Small intestine (tissue), 7 donors: Measurements from ENCODE around the gene NKD2. TPM values are rescaled to one million over a fixed set of nuclear protein-coding genes. Genes with fewer than 3 reads are reported as not detected.
"Not testable (repeated sequence)": the region's sequence is repeated elsewhere in the genome, so short reads cannot be mapped to it uniquely, and the experiment has no call there.

Experiments used
- DNase-seq, 2 donors: peaks; one replicate each; pipeline versions ENCODE4 v3.0.0 to v3.0.0-alpha.2; 2013
- FAIRE-seq: peaks from 2 replicates; lab custom pipeline; 2012; peaks lifted over from hg19 to GRCh38; lab: Jason Lieb, UNC
- H3K27ac ChIP-seq, 3 donors: one replicate each; pipeline ENCODE4 v1.5.1; 2013; ENCODE audit warnings: low read length in 2 of 3, mild to moderate bottlenecking in 2 of 3, control low read depth in 1 of 3, inconsistent platforms in 1 of 3, low read depth in 1 of 3, moderate library complexity in 1 of 3
- H3K27me3 ChIP-seq, 3 donors: one replicate each; pipeline ENCODE4 v1.6.1; 2013; ENCODE audit warnings: low read length in 3 of 3, inconsistent platforms in 1 of 3; ENCODE audit not compliant: control insufficient read depth in 3 of 3, insufficient read depth in 3 of 3
- H3K36me3 ChIP-seq, 3 donors: one replicate each; pipeline ENCODE4 v1.6.1; 2013; ENCODE audit warnings: low read length in 3 of 3, inconsistent platforms in 1 of 3, low read depth in 1 of 3, mild to moderate bottlenecking in 1 of 3, moderate library complexity in 1 of 3; ENCODE audit not compliant: control insufficient read depth in 3 of 3, insufficient read depth in 2 of 3
- H3K4me1 ChIP-seq, 3 donors: one replicate each; pipeline ENCODE4 v1.6.1; 2013; ENCODE audit warnings: low read length in 2 of 3, inconsistent platforms in 1 of 3, low read depth in 1 of 3, mild to moderate bottlenecking in 1 of 3, moderate library complexity in 1 of 3; ENCODE audit not compliant: control insufficient read depth in 3 of 3, insufficient read depth in 2 of 3
- H3K4me3 ChIP-seq, 3 donors: one replicate each; pipeline ENCODE4 v1.5.1; 2013; ENCODE audit warnings: low read length in 3 of 3, control low read depth in 1 of 3, inconsistent platforms in 1 of 3, low read depth in 1 of 3, mild to moderate bottlenecking in 1 of 3, moderate library complexity in 1 of 3
- H3K9me3 ChIP-seq, 2 donors: one replicate each; pipeline ENCODE4 v1.6.1; 2013; ENCODE audit warnings: low read depth in 1 of 2, low read length in 1 of 2; ENCODE audit not compliant: control insufficient read depth in 2 of 2, insufficient read depth in 1 of 2
- WGBS, 3 donors: extraction: QIAGEN DNeasy Blood & Tissue Kit; methylation state at CpG; one replicate each; pipeline ENCODE4 v1.1.7; 2013; 5-methylcytosine and 5-hydroxymethylcytosine counted together
- polyA plus RNA-seq, 4 donors: library from polyadenylated mRNA; stranded (reverse) in 3 of 4; unstranded in 1 of 4; fragments of 200-250 nt in 3 of 4; fragments of 120-200 nt in 1 of 4; gene quantifications; one replicate each; pipeline versions ENCODE4 v1.2.1 to v1.2.3, GENCODE V29; 2013
- donor health status: healthy with polysubstance abuse.
- donor health status: control.
- donor health status: control.
- donor health status: Bipolar disorder and iron deficiency.
- donor health status: healthy.

NKD2 gene
- polyA plus RNA-seq, 4 donors: 0.22 to 11.9 (median 2.2) TPM

DNA sequence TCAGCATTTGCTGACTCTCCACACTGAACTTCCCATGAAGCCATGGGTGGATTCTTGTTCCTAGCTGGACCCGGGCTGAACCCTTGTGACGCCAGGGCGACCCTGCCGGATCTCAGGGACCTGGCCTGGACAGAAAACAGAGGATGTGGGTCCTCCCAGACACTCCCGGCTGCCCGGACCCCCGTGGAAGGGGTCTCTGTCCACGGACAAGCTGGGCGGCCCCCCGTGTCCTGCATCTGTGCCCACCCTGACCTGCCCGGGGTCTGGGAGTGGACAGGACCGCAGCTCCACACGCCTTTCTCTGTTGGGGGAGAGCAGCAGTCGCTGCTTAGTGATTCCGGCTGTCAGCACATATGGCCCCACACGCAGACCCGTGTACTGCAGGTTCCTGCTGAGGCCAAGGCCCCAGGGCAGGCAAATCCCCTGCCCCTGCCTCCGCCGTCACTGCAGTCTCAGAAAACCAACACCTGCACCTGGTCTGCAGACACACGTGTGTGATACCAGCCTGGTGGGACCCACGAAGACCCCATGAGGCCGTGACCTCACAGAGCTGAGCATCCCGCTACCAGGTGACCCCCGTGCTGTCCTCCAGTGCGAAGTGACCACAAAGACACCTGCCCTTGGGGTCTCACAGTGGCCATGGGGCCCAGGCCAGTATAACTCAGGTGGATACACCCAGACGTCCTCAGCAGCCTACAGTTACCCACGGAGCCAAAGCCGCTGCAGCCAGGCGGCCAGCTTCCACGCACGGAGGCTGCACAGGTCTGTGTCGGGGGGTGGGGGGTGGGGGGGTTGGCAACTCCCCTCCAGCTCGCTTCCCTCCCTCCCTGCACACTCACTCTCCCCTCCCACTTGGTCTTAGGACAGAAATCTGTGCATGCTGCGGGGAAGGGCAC lies 50.6 kb downstream of the NKD2 start:
- H3K36me3 ChIP-seq: peaks cover 30 to 93% (median 41%) of the 10 kb centered on the region in 3 donors
- WGBS, 3 donors: 92 to 93% (median 93%) methylated on average over 34 of the region's 34 CpGs
- no peak overlapping the region for H3K4me3 ChIP-seq
- FAIRE-seq: no peak
- H3K9me3 ChIP-seq: no peaks in the 10 kb centered on the region
- H3K27me3 ChIP-seq: no peaks in the 10 kb centered on the region
- no peak for DNase-seq
- H3K4me1 ChIP-seq: no peaks in the 10 kb centered on the region
- H3K27ac ChIP-seq: no peak overlapping the region

DNA sequence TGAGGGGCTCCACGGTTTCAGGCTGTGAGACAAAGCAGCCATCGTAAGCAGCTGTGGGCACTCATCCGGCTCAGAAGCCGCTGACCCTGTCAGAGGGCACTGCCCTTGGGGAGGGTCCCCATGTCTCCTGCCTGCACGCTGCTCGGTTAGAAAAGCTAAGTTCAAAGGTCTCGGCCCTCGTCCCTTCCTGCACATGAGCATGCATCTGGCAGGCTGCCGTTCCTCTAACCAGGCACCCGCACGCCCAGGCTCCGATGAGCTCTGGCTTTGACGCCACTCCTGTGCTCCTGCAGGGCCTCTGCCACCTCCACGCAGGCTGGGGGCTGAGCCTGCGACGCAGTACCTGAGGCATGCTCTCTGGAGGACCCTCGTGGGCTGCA lies 51.3 kb downstream of the NKD2 start:
- 85 to 87% (median 86%) methylated on average over 17 of the region's 17 CpGs for WGBS, 3 donors
- Histone ChIP-seq H3K4me3 (no peak overlapping the region), H3K27me3 (no peaks in the 10 kb centered on the region), H3K9me3 (no peaks in the 10 kb centered on the region), H3K36me3 (peaks cover 24 to 93% (median 44%) of the 10 kb centered on the region in 3 donors), H3K27ac (no peak overlapping the region), H3K4me1 (no peaks in the 10 kb centered on the region)
- no peak for DNase-seq
- FAIRE-seq: no peak

DNA sequence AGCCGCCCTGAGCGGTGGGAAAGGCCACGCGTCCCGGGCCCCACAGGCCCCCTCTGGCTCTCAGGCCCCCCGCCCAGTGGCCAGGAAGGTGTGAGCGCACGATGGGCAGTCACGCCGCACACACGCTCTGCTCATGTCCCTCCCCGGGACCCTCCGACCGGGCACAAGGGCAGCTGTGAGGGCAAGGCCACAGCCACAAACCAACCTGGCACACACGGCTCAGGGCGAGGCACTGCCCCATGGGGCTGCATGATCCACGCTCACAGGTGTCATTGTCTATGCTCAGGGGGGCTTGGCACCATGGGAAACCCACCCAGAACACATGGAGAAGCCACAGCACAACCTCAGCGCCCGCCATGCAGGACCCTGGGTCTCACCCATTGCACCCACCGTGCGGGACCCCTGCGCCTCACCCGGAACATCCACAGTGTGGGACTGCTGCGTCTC lies 52.0 kb downstream of the NKD2 start:
- peaks cover 24 to 93% (median 44%) of the 10 kb centered on the region in 3 donors for H3K36me3 ChIP-seq
- no peaks in the 10 kb centered on the region for H3K9me3 ChIP-seq
- FAIRE-seq (no peak), DNase-seq (no peak)
- H3K4me1 ChIP-seq: no peaks in the 10 kb centered on the region
- WGBS, 3 donors: 81 to 88% (median 83%) methylated on average over 23 to 24 of the region's 24 CpGs
- H3K27ac ChIP-seq: no peak overlapping the region
- no peaks in the 10 kb centered on the region for H3K27me3 ChIP-seq
- no peak overlapping the region for H3K4me3 ChIP-seq

DNA sequence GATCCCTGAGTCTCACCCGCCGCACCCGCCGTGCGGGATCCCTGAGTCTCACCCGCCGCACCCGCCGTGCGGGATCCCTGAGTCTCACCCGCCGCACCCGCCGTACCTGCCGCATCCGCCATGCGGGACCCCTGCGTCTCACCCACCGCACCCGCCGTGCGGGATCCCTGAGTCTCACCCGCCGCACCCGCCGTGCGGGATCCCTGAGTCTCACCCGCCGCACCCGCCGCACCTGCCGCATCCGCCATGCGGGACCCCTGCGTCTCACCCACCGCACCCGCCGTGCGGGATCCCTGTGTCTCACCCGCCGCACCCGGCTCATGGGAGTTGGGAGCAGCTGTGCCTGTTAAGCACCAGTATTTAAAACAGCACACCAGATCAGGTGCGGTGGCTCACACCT lies 52.7 kb downstream of the NKD2 start:
- DNase-seq, H3K27me3 ChIP-seq, H3K9me3 ChIP-seq, H3K27ac ChIP-seq, H3K4me3 ChIP-seq, FAIRE-seq, H3K4me1 ChIP-seq: not testable (repeated sequence)
- peaks cover 24 to 93% (median 39%) of the 10 kb centered on the region in 3 donors for H3K36me3 ChIP-seq
- WGBS, 3 donors: 91 to 94% (median 93%) methylated on average over 9 to 34 of the region's 43 CpGs

DNA sequence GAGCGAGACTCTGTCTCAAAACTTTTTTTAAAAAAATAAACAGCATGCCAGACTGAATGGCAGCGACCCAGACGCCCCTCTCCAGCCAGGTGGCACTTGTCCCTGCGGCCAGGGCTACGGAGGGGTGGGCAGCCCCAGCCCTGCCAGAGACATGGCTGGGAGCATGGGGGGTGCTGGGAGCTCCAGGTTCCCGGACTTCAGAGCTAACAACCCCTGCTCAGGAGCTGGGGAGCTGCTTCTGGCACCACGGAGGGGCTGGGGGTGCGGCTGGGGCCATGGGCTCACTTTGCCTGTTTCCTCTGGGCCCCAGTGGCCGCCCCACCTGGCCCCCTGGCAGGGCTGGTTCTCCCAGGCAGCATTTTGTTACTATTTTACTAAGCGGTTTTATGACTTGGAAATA lies 53.3 kb downstream of the NKD2 start:
- H3K9me3 ChIP-seq: no peaks in the 10 kb centered on the region
- FAIRE-seq: no peak
- H3K4me3 ChIP-seq: no peak overlapping the region
- peaks cover 24 to 93% (median 36%) of the 10 kb centered on the region in 3 donors for H3K36me3 ChIP-seq
- H3K27me3 ChIP-seq: no peaks in the 10 kb centered on the region
- no peaks in the 10 kb centered on the region for H3K4me1 ChIP-seq
- H3K27ac ChIP-seq: no peak overlapping the region
- DNase-seq: no peak
- 76 to 85% (median 82%) methylated on average over 9 to 10 of the region's 10 CpGs for WGBS, 3 donors

DNA sequence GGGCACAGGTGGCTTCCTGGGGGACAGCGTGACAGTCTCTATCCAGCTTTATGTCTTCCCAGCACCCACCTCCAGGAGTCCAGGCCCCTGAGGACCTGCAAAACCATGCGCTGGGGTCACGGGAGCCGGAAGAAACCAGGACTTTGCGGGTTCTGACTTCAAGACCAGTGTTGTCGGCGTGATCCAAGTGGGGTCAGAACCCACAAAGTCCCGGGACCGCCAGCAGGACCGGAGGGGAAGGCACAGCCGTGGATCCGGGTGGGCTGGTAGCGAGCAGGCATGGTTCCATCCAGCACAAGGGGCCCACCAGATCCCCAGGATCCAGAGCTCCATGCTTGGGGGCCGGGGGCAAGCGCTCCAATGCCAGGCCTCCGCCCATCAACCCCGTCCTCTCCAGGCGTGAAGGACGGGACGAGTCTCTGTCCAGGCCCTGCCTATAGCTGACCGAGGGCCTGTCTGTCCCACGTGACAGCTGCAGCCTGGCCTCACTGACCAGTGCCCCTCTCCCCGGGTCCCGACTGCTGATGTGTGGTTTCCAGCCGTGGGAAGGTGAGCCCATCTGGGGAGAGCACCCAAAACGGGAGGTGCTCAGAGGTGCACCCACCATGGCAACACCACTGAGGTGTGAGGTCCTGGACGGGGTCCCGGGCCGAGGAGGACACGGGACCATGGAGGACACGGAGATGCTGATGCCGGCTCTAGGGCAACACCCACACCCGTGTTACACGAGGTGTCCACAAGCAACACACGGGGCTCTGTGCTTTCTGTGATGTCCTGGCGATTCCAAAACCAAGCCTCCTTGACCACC lies 54.4 kb downstream of the NKD2 start:
- WGBS, 3 donors: 92 to 95% (median 93%) methylated on average over 35 to 36 of the region's 36 CpGs
- Histone ChIP-seq H3K4me3 (no peak overlapping the region), H3K27me3 (no peaks in the 10 kb centered on the region), H3K36me3 (peaks cover 17 to 93% (median 30%) of the 10 kb centered on the region in 3 donors), H3K9me3 (no peaks in the 10 kb centered on the region), H3K4me1 (no peaks in the 10 kb centered on the region), H3K27ac (no peak overlapping the region)
- FAIRE-seq: no peak
- no peak for DNase-seq

DNA sequence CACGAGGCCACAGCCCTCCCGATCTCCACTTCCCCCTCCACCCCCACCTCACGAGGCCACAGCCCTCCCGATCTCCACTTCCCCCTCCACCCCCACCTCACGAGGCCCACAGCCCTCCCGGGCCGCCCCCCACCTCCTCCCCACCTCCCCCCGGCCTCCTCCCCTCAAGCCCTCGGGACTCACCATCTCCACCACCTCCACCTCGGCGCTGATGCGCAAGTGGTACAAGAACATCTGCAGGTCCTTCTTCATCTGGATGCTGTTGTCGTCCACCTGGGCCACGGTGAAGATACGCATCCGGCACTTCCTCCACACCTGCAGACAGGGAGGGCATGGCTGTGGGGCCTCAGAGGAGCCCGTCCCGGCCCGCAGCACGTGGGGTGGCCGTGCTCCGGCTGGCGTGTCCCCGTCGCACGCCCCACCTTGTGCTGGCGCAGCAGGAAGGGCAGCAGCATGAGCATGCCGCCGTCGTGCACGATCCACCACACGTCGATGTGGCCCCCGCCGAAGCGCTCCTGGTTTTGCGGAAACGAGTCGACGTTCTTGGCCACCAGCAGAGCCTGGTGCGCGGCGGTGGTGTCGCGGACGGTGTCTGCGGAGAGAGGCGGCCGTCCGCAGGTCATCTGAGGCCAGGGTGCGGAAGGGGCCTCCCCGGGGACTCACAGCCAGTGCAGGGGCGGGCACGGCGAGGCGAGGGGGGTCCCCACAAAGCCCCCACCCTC lies 55.2 kb downstream of the NKD2 start:
- no peaks in the 10 kb centered on the region for H3K27me3 ChIP-seq
- no peaks in the 10 kb centered on the region for H3K4me1 ChIP-seq
- H3K4me3 ChIP-seq: no peak overlapping the region
- peaks cover 17 to 91% (median 28%) of the 10 kb centered on the region in 3 donors for H3K36me3 ChIP-seq
- DNase-seq (no peak), FAIRE-seq (no peak)
- 89 to 95% (median 92%) methylated on average over 53 to 56 of the region's 56 CpGs for WGBS, 3 donors
- no peaks in the 10 kb centered on the region for H3K9me3 ChIP-seq
- H3K27ac ChIP-seq: no peak overlapping the region
